Astrocyte (in vitro differentiated cells and primary cell): Measurements from ENCODE around the gene FAS. TPM values are rescaled to one million over a fixed set of nuclear protein-coding genes. Genes with fewer than 3 reads are reported as not detected.

Source experiments
- DNase-seq: peaks from one replicate; pipeline ENCODE4 v3.0.0-alpha.2; 2010; ENCODE audit warnings: low read depth
- FAIRE-seq: peaks from 2 replicates; lab custom pipeline; 2011; peaks lifted over from hg19 to GRCh38; lab: Jason Lieb, UNC
- H2AFZ ChIP-seq: 2 replicates; pipeline ENCODE4 v1.6.0; 2012; ENCODE audit warnings: low read depth, low read length, inconsistent platforms
- H3K27ac ChIP-seq: 2 replicates; pipeline ENCODE4 v1.5.1; 2011; ENCODE audit warnings: low read depth, low read length, inconsistent platforms
- H3K27me3 ChIP-seq: 2 replicates; pipeline ENCODE4 v1.6.0; 2011; ENCODE audit warnings: low read length, inconsistent platforms; ENCODE audit not compliant: insufficient read depth
- H3K36me3 ChIP-seq: 2 replicates; pipeline ENCODE4 v1.5.1; 2011; ENCODE audit warnings: low read length, inconsistent platforms; ENCODE audit not compliant: insufficient read depth
- H3K4me1 ChIP-seq: 2 replicates; pipeline ENCODE4 v1.5.1; 2011; ENCODE audit warnings: low read length, inconsistent platforms; ENCODE audit not compliant: insufficient read depth
- H3K4me2 ChIP-seq: 2 replicates; pipeline ENCODE4 v1.6.0; 2012; ENCODE audit warnings: low read length, inconsistent platforms
- H3K4me3 ChIP-seq: 2 replicates; pipeline ENCODE4 v1.5.1; 2011; ENCODE audit warnings: low read depth, mild to moderate bottlenecking, low read length, inconsistent platforms; ENCODE audit not compliant: insufficient read depth
- H3K79me2 ChIP-seq: 2 replicates; pipeline ENCODE4 v1.6.0; 2012; ENCODE audit warnings: mild to moderate bottlenecking, low read length, inconsistent platforms; ENCODE audit not compliant: insufficient read depth
- H3K9ac ChIP-seq: 2 replicates; pipeline ENCODE4 v1.6.0; 2012; ENCODE audit warnings: mild to moderate bottlenecking, low read length, inconsistent platforms
- H3K9me3 ChIP-seq: 2 replicates; pipeline ENCODE4 v1.5.1; 2012; ENCODE audit warnings: low read depth, mild to moderate bottlenecking, low read length, inconsistent platforms; ENCODE audit not compliant: insufficient read depth
- H4K20me1 ChIP-seq: 2 replicates; pipeline ENCODE4 v1.6.0; 2012; ENCODE audit warnings: low read length, inconsistent platforms; ENCODE audit not compliant: insufficient read depth
- H3K27ac Mint-ChIP-seq: one replicate; pipeline ENCODE4 v1.8.0; 2021; ENCODE audit warnings: mild to moderate bottlenecking, mixed read lengths; ENCODE audit not compliant: unreplicated experiment
- H3K27me3 Mint-ChIP-seq: one replicate; pipeline ENCODE4 v1.8.0; 2021; ENCODE audit warnings: low read depth, mixed read lengths; ENCODE audit not compliant: unreplicated experiment
- H3K36me3 Mint-ChIP-seq: one replicate; pipeline ENCODE4 v1.8.0; 2021; ENCODE audit warnings: low read depth, mixed read lengths; ENCODE audit not compliant: unreplicated experiment
- H3K4me1 Mint-ChIP-seq: one replicate; pipeline ENCODE4 v1.8.0; 2021; ENCODE audit warnings: low read depth, mixed read lengths; ENCODE audit not compliant: unreplicated experiment
- H3K4me3 Mint-ChIP-seq: one replicate; pipeline ENCODE4 v1.8.0; 2021; ENCODE audit warnings: mild to moderate bottlenecking, moderate library complexity, mixed read lengths; ENCODE audit not compliant: unreplicated experiment
- H3K9me3 Mint-ChIP-seq: one replicate; pipeline ENCODE4 v1.8.0; 2021; ENCODE audit warnings: mild to moderate bottlenecking, mixed read lengths; ENCODE audit not compliant: unreplicated experiment
- EZH2 ChIP-seq: IDR thresholded peaks from 2 replicates; pipeline ENCODE4 v1.6.1; 2012; ENCODE audit warnings: mild to moderate bottlenecking, low read length, inconsistent platforms; ENCODE audit not compliant: insufficient read depth
- total RNA-seq: library from RNA; stranded (reverse); gene quantifications from 2 replicates; pipeline ENCODE4 v1.2.1, GENCODE V29; 2021
- TF ChIP-seq, protein P1 (sequence below): IDR thresholded peaks from 2 replicates; pipeline ENCODE4 v1.5.1; 2011; ENCODE audit warnings: low read depth, mild to moderate bottlenecking, inconsistent platforms, low read length, moderate library complexity; ENCODE audit not compliant: insufficient read depth

Gene FAS
- total RNA-seq, 1 donor from 2014 or later: 32.6 TPM

DNA sequence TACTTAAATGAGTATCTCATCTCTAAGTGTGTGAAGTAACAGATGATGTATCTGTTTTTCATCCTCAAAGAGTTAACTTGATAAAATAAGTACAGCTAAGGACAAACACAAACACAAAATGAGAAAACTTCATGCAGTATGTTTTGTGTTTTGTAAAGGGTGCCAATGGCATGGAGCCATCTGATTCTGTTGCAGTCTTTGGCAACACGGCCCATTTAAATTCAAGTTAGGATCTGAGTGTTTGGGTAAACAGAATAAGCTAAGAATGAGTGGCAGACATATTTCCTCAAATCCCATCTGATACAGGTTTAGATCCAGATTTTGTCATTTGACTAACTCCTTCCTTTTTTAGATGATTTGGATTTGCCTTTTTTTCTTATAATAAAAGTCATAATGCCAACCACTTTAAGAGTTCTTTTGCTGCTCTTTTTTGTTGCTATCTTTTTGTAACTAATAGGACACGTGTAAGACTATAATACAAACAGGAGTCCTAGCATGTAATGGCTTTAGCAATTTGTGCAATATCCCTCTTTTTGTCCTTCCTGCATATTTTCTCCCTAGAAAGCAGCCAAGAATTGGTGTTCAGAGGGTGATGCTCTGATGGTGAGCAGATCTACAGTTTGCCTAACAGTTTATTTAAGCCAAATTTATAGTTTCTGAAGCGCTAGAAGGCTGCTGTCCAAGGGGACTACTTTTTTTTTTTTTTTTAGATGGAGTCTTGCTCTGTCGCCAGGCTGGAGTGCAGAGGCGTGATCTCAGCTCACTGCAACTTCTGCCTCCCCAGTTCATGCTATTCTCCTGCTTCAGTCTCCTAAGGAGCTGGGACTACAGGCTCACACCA is 19.2 kb upstream of the FAS start:
- H3K9me3 ChIP-seq: no peaks in the 10 kb centered on the region
- H4K20me1 ChIP-seq: no peaks in the 10 kb centered on the region
- H3K4me2 ChIP-seq: no peak overlapping the region
- Mint-ChIP-seq H3K9me3 (no peaks in the 10 kb centered on the region), H3K36me3 (no peaks in the 10 kb centered on the region), H3K4me3 (no peak overlapping the region), H3K27ac (peak overlapping the region; percentile 7), H3K4me1 (peaks cover 8% of the 10 kb centered on the region), H3K27me3 (no peaks in the 10 kb centered on the region)
- H3K4me3 ChIP-seq: no peak overlapping the region
- peaks cover 6% of the 10 kb centered on the region for H3K4me1 ChIP-seq
- no peak overlapping the region for H3K9ac ChIP-seq
- H2AFZ ChIP-seq: no peak overlapping the region
- TF ChIP-seq, protein P1, sequence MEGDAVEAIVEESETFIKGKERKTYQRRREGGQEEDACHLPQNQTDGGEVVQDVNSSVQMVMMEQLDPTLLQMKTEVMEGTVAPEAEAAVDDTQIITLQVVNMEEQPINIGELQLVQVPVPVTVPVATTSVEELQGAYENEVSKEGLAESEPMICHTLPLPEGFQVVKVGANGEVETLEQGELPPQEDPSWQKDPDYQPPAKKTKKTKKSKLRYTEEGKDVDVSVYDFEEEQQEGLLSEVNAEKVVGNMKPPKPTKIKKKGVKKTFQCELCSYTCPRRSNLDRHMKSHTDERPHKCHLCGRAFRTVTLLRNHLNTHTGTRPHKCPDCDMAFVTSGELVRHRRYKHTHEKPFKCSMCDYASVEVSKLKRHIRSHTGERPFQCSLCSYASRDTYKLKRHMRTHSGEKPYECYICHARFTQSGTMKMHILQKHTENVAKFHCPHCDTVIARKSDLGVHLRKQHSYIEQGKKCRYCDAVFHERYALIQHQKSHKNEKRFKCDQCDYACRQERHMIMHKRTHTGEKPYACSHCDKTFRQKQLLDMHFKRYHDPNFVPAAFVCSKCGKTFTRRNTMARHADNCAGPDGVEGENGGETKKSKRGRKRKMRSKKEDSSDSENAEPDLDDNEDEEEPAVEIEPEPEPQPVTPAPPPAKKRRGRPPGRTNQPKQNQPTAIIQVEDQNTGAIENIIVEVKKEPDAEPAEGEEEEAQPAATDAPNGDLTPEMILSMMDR: no peak
- TF ChIP-seq EZH2: no peak
- DNase-seq: no peak
- H3K27me3 ChIP-seq: no peaks in the 10 kb centered on the region
- no peak for FAIRE-seq
- H3K79me2 ChIP-seq: no peaks in the 10 kb centered on the region
- no peak overlapping the region for H3K27ac ChIP-seq
- H3K36me3 ChIP-seq: no peaks in the 10 kb centered on the region

DNA sequence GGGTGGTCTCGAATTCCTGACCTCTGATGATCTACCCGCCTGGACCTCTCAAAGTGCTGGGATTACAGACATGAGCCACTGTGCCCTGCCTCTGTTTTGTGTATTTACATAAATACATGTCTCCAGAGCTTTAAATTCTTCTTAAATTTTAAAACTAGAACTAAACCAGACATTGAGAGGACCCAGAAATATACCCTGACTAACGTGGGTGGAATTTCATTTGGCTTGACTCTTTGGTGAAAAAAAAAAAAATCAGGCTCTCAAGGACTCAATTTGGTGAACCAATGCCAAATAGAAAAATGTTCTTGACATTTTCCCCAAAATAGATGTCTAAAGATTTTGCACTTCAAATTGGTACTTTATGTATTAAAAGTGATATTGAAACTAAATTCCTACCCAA is 16.6 kb upstream of the FAS start:
- no peaks in the 10 kb centered on the region for H4K20me1 ChIP-seq
- H3K9ac ChIP-seq: no peak overlapping the region
- Mint-ChIP-seq H3K27me3 (no peaks in the 10 kb centered on the region), H3K4me1 (peaks cover under 1% of the 10 kb centered on the region), H3K27ac (no peak overlapping the region), H3K9me3 (no peaks in the 10 kb centered on the region), H3K4me3 (no peak overlapping the region), H3K36me3 (no peaks in the 10 kb centered on the region)
- no peaks in the 10 kb centered on the region for H3K9me3 ChIP-seq
- H3K4me1 ChIP-seq: peaks cover 6% of the 10 kb centered on the region
- H3K27me3 ChIP-seq: no peaks in the 10 kb centered on the region
- TF ChIP-seq, protein P1: no peak
- no peak for TF ChIP-seq EZH2
- no peak overlapping the region for H3K4me3 ChIP-seq
- H3K79me2 ChIP-seq: no peaks in the 10 kb centered on the region
- H3K36me3 ChIP-seq: no peaks in the 10 kb centered on the region
- no peak overlapping the region for H3K4me2 ChIP-seq
- no peak overlapping the region for H3K27ac ChIP-seq
- H2AFZ ChIP-seq: no peak overlapping the region
- DNase-seq (peak; percentile 53), FAIRE-seq (peak; percentile 69)
